D721Med (cell line): ENCODE measurements around the gene ABCA3.

Experiments used
- DNase-seq: peaks from one replicate; pipeline ENCODE4 v3.0.0; 2011; ENCODE audit warnings: low spot score; ENCODE audit not compliant: insufficient read length
- FAIRE-seq: peaks from 2 replicates; lab custom pipeline; 2011; peaks lifted over from hg19 to GRCh38; lab: Jason Lieb, UNC
- CTCF ChIP-seq: IDR thresholded peaks from 2 replicates; pipeline ENCODE4 v1.5.1; 2012; ENCODE audit warnings: mild to moderate bottlenecking, control low read depth; ENCODE audit not compliant: insufficient read depth; ENCODE audit errors: missing control alignments

ABCA3 gene

GRCh38 chr16:2226245-2226793, 114.2 kb downstream of the ABCA3 start:
- FAIRE-seq (no peak), DNase-seq (no peak)
- no peak for TF ChIP-seq CTCF
